ENCODE results near the gene TMA7.

The TMA7 gene

DNA sequence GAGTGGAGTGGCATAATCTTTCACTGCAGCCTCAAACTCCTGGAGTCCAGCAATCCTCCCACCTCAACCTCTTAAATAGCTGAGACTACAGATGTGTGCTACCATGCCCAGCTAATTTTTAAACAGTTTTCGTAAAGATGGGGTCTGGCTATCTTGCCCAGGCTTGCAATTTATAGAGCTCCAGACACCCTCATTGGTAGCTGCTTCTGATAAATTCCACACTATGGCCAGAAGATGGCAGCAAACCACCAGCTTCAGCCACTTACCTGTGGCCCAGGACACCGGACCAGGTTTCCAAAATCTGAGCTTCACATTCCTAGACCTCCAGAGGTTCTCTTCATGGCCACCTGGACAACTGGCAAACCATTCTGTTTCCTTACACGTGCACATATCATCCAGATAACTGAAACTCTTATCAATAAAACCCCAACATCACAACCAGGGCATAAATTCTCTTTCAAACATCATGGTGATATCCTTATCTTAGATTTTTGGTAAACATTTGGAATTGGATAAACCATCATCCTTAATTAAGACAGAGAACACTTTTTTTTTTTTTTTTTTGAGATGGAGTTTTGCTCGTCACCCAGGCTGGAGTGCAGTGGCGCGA is 39.1 kb upstream of the TMA7 start:
- ChIA-PET POLR2A (interaction anchor here (0.7 to 2.1 kb wide), 8 partner anchors 17 to 152 kb away, joined by 3 to 13 read pairs (median 4); partner anchors contain the start of genes CCDC51 and TMA7), CTCF (interaction anchor here (0.6 to 7.2 kb wide), 42 partner anchors 9 to 339 kb away, joined by 3 to 238 read pairs (median 5); partner anchors contain the start of genes CCDC51, PFKFB4, PLXNB1 and TMA7)
- Histone ChIP-seq H3K36me3 (ENCODE audit: control insufficient read depth in 2 of 2, insufficient read depth in 1 of 2, low read length in 2 of 2) (peaks cover 0 to 22% of the 10 kb centered on the region in 2 experiments; a peak in 1 of 3 replicates), H3K27ac (ENCODE audit: extremely low read depth, low read depth, low read length) (no peak overlapping the region), H3K4me1 (ENCODE audit: control insufficient read depth, insufficient read depth, low read length) (no peaks in the 10 kb centered on the region), H3K9me3 (ENCODE audit: control insufficient read depth, insufficient read depth, low read depth, low read length) (no peaks in the 10 kb centered on the region), H3K4me3 (ENCODE audit: low read depth, low read length) (no peak overlapping the region)
- no peak for TF ChIP-seq ZNF76 (tag by site-specific recombination; IDR thresholded peaks at IDR 0.05; ENCODE audit: borderline replicate concordance, low read depth)
- no peak for TF ChIP-seq ZFP37 (tag by site-specific recombination; IDR thresholded peaks at IDR 0.05)
- TF ChIP-seq SCRT1 (tag by site-specific recombination; IDR thresholded peaks at IDR 0.05; ENCODE audit: borderline replicate concordance): peak; percentile 82
- TF ChIP-seq ZNF157 (tag by site-specific recombination; IDR thresholded peaks at IDR 0.05): no peak
- TF ChIP-seq, protein P1, sequence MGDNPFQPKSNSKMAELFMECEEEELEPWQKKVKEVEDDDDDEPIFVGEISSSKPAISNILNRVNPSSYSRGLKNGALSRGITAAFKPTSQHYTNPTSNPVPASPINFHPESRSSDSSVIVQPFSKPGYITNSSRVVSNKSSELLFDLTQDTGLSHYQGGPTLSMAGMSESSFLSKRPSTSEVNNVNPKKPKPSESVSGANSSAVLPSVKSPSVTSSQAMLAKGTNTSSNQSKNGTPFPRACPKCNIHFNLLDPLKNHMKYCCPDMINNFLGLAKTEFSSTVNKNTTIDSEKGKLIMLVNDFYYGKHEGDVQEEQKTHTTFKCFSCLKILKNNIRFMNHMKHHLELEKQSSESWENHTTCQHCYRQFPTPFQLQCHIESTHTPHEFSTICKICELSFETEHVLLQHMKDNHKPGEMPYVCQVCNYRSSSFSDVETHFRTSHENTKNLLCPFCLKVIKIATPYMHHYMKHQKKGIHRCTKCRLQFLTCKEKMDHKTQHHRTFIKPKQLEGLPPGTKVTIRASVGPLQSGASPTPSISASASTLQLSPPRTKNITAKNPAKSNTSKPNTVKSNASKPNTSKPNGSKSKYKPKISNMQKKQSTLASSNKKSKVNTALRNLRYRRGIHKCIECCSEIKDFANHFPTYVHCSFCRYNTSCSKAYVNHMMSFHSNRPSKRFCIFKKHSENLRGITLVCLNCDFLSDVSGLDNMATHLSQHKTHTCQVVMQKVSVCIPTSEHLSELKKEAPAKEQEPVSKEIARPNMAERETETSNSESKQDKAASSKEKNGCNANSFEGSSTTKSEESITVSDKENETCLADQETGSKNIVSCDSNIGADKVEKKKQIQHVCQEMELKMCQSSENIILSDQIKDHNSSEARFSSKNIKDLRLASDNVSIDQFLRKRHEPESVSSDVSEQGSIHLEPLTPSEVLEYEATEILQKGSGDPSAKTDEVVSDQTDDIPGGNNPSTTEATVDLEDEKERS (tag by site-specific recombination; IDR thresholded peaks at IDR 0.05): no peak
- TF ChIP-seq, protein P2, sequence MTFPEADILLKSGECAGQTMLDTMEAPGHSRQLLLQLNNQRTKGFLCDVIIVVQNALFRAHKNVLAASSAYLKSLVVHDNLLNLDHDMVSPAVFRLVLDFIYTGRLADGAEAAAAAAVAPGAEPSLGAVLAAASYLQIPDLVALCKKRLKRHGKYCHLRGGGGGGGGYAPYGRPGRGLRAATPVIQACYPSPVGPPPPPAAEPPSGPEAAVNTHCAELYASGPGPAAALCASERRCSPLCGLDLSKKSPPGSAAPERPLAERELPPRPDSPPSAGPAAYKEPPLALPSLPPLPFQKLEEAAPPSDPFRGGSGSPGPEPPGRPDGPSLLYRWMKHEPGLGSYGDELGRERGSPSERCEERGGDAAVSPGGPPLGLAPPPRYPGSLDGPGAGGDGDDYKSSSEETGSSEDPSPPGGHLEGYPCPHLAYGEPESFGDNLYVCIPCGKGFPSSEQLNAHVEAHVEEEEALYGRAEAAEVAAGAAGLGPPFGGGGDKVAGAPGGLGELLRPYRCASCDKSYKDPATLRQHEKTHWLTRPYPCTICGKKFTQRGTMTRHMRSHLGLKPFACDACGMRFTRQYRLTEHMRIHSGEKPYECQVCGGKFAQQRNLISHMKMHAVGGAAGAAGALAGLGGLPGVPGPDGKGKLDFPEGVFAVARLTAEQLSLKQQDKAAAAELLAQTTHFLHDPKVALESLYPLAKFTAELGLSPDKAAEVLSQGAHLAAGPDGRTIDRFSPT (tag by site-specific recombination; IDR thresholded peaks at IDR 0.05): no peak
- TF ChIP-seq REPIN1 (tag by site-specific recombination; IDR thresholded peaks at IDR 0.05; ENCODE audit: low read depth): no peak
- no peak for TF ChIP-seq ZFHX2 (tag by site-specific recombination; conservative IDR thresholded peaks at IDR 0.05)
- no peak for TF ChIP-seq ZNF350 (tag by site-specific recombination; IDR thresholded peaks at IDR 0.05)
- TF ChIP-seq, protein P3, sequence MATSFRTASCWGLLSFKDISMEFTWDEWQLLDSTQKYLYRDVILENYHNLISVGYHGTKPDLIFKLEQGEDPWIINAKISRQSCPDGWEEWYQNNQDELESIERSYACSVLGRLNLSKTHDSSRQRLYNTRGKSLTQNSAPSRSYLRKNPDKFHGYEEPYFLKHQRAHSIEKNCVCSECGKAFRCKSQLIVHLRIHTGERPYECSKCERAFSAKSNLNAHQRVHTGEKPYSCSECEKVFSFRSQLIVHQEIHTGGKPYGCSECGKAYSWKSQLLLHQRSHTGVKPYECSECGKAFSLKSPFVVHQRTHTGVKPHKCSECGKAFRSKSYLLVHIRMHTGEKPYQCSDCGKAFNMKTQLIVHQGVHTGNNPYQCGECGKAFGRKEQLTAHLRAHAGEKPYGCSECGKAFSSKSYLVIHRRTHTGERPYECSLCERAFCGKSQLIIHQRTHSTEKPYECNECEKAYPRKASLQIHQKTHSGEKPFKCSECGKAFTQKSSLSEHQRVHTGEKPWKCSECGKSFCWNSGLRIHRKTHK (tag by site-specific recombination; IDR thresholded peaks at IDR 0.05): no peak
- no peak for TF ChIP-seq ZNF10 (tag by site-specific recombination; IDR thresholded peaks at IDR 0.05)
- no peak for TF ChIP-seq ZNF837 (tag by site-specific recombination; IDR thresholded peaks at IDR 0.05)
- TF ChIP-seq ZNF701 (tag by site-specific recombination; IDR thresholded peaks at IDR 0.05): no peak
- no peak for TF ChIP-seq TCF7L2 (IDR thresholded peaks at IDR 0.05; ENCODE audit: borderline replicate concordance, low read depth, low read length)
- peak; percentile 89 for TF ChIP-seq ZNF654 (tag by site-specific recombination; IDR thresholded peaks at IDR 0.05; ENCODE audit: low read depth)
- no peak for TF ChIP-seq ZNF843 (tag by site-specific recombination; IDR thresholded peaks at IDR 0.05)
- TF ChIP-seq ZXDB (tag by site-specific recombination; IDR thresholded peaks at IDR 0.05): no peak
- TF ChIP-seq, protein P4, sequence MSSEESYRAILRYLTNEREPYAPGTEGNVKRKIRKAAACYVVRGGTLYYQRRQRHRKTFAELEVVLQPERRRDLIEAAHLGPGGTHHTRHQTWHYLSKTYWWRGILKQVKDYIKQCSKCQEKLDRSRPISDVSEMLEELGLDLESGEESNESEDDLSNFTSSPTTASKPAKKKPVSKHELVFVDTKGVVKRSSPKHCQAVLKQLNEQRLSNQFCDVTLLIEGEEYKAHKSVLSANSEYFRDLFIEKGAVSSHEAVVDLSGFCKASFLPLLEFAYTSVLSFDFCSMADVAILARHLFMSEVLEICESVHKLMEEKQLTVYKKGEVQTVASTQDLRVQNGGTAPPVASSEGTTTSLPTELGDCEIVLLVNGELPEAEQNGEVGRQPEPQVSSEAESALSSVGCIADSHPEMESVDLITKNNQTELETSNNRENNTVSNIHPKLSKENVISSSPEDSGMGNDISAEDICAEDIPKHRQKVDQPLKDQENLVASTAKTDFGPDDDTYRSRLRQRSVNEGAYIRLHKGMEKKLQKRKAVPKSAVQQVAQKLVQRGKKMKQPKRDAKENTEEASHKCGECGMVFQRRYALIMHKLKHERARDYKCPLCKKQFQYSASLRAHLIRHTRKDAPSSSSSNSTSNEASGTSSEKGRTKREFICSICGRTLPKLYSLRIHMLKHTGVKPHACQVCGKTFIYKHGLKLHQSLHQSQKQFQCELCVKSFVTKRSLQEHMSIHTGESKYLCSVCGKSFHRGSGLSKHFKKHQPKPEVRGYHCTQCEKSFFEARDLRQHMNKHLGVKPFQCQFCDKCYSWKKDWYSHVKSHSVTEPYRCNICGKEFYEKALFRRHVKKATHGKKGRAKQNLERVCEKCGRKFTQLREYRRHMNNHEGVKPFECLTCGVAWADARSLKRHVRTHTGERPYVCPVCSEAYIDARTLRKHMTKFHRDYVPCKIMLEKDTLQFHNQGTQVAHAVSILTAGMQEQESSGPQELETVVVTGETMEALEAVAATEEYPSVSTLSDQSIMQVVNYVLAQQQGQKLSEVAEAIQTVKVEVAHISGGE (tag by site-specific recombination; conservative IDR thresholded peaks at IDR 0.05; ENCODE audit: low read depth): no peak
- no peak for TF ChIP-seq ZNF311 (tag by site-specific recombination; IDR thresholded peaks at IDR 0.05; ENCODE audit: borderline replicate concordance)
- TF ChIP-seq ZNF121 (tag by site-specific recombination; IDR thresholded peaks at IDR 0.05): peak; percentile 100
- TF ChIP-seq MEIS1 (CRISPR knock-in tag; IDR thresholded peaks at IDR 0.05; ENCODE audit: borderline replicate concordance): no peak
- 0 out of 2 replicates have a peak, but pooled peaks have one; percentile 46 for TF ChIP-seq ZEB2 (tag by site-specific recombination; IDR thresholded peaks at IDR 0.05)
- no peak for TF ChIP-seq ZNF394 (tag by site-specific recombination; IDR thresholded peaks at IDR 0.05; ENCODE audit: borderline replicate concordance)
- no peak for TF ChIP-seq ZBTB48 (tag by site-specific recombination; IDR thresholded peaks at IDR 0.05)
- no peak for TF ChIP-seq ZNF501 (tag by site-specific recombination; IDR thresholded peaks at IDR 0.05)
- no peak for TF ChIP-seq ZNF830 (tag by site-specific recombination; IDR thresholded peaks at IDR 0.05; ENCODE audit: low read depth)
- TF ChIP-seq ZNF660 (tag by site-specific recombination; IDR thresholded peaks at IDR 0.05): peak; percentile 53; the same call in 1 of the 2 replicates
- TF ChIP-seq ZNF37A (tag by site-specific recombination; IDR thresholded peaks at IDR 0.05): no peak
- no peak for TF ChIP-seq ZNF138 (tag by site-specific recombination; IDR thresholded peaks at IDR 0.05; ENCODE audit: borderline replicate concordance)
